Measurements from ENCODE around the gene TNNI3. TPM values are rescaled to one million over a fixed set of nuclear protein-coding genes. Genes with fewer than 3 reads are reported as not detected.
A peak's percentile ranks its signal among the peaks of the same experiment; 100 is the strongest.

Gene TNNI3
- total and polyA plus RNA-seq, 10 of the 15 experiments (the other 5 are each of a cell fraction or from before 2014, with no cell fraction given), result not detected

DNA sequence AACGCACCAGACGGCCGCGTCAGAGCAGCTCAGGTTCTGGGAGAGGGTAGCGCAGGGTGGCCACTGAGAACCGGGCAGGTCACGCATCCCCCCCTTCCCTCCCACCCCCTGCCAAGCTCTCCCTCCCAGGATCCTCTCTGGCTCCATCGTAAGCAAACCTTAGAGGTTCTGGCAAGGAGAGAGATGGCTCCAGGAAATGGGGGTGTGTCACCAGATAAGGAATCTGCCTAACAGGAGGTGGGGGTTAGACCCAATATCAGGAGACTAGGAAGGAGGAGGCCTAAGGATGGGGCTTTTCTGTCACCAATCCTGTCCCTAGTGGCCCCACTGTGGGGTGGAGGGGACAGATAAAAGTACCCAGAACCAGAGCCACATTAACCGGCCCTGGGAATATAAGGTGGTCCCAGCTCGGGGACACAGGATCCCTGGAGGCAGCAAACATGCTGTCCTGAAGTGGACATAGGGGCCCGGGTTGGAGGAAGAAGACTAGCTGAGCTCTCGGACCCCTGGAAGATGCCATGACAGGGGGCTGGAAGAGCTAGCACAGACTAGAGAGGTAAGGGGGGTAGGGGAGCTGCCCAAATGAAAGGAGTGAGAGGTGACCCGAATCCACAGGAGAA lies 42.0 kb downstream of the TNNI3 start:
- no peaks in the 10 kb centered on the region for H3K27me3 ChIP-seq (replicated peaks in 1 of 2; ENCODE audit: control insufficient read depth in 2 of 2, insufficient read depth in 2 of 2, low read length in 1 of 2)
- CTCF ChIA-PET, result no interaction called here
- WGBS (ENCODE audit: insufficient coverage, insufficient replicate concordance, low lambda C conversion rate, missing lambda C conversion rate), result 50% methylated on average over 12 of the region's 13 CpGs
- peak overlapping the region; percentile 97 for H3K4me3 ChIP-seq
- peak overlapping the region; percentile 90 for H3K4me2 ChIP-seq (ENCODE audit: control insufficient read depth, insufficient read depth)
- H3K9ac ChIP-seq (ENCODE audit: control insufficient read depth, insufficient read depth, low read length), result peak overlapping the region; percentile 68
- TSS peak; percentile 42 for BruUV-seq (replicated peaks)
- DNase-seq (ENCODE audit: low read depth, low spot score), result no peak
- SMC1A ChIA-PET (ENCODE audit: uncharacterized antibody, unreplicated experiment), result no interaction called here
- H3K9me3 ChIP-seq (replicated peaks; ENCODE audit: control insufficient read depth, insufficient read depth, low read length), result no peaks in the 10 kb centered on the region
- in situ Hi-C loops (cut with MboI), result no loop called here
- TF ChIP-seq CBX5 (IDR thresholded peaks at IDR 0.05; ENCODE audit: low read depth) (no peak), USF2 (IDR thresholded peaks at IDR 0.05; ENCODE audit: borderline replicate concordance, low read depth, low read length) (no peak), ESRRA (IDR thresholded peaks at IDR 0.05; ENCODE audit: low read length) (no peak), TCF7 (IDR thresholded peaks at IDR 0.05; ENCODE audit: borderline replicate concordance) (no peak), JUND (IDR thresholded peaks at IDR 0.05; ENCODE audit: low read depth, low read length) (no peak), POLR2AphosphoS2 (IDR thresholded peaks at IDR 0.05; ENCODE audit: low read depth, low read length) (no peak), LARP7 (IDR thresholded peaks at IDR 0.05) (no peak), CTCF (IDR thresholded peaks at IDR 0.05 in 2 of 3, conservative IDR thresholded peaks at IDR 0.05 in 1 of 3; ENCODE audit: control insufficient read depth in 2 of 3, extremely low read depth in 1 of 3, insufficient read depth in 1 of 3, low read depth in 3 of 3, low read length in 3 of 3) (no peak), STAT3 (IDR thresholded peaks at IDR 0.05; ENCODE audit: low read depth, low read length) (no peak), TBL1XR1 (IDR thresholded peaks at IDR 0.05; ENCODE audit: low read depth, low read length) (no peak), SUPT20H (IDR thresholded peaks at IDR 0.05; ENCODE audit: borderline replicate concordance, control insufficient read depth, low read depth, low read length) (no peak), SREBF2 (IDR thresholded peaks at IDR 0.05; ENCODE audit: low read length) (no peak), PAX5 (IDR thresholded peaks at IDR 0.05; ENCODE audit: borderline replicate concordance, low read depth, low read length) (no peak), NFYA (IDR thresholded peaks at IDR 0.05; ENCODE audit: borderline replicate concordance, low read depth, low read length) (no peak)
- no peak for ATAC-seq
- H3K36me3 ChIP-seq (ENCODE audit: control insufficient read depth in 2 of 2, insufficient read depth in 2 of 2, low read length in 1 of 2), result peaks cover 0 to 2% of the 10 kb centered on the region in 2 experiments; a peak in 2 of 4 replicates
- POLR2A ChIA-PET, result interaction anchor here (0.6 kb wide), 1 partner anchor 378 kb away, joined by 3 read pairs; no protein-coding TSS in a partner anchor
- H3K27ac ChIP-seq (ENCODE audit: control insufficient read depth, insufficient read depth), result peak overlapping the region; percentile 12; the same call in 1 of the 2 replicates
- no peak for FAIRE-seq
- peaks cover 14% of the 10 kb centered on the region for H3K4me1 ChIP-seq (ENCODE audit: control insufficient read depth, insufficient read depth, low read length)
- H4K20me1 ChIP-seq (ENCODE audit: control insufficient read depth, insufficient read depth), result peaks cover 3% of the 10 kb centered on the region; the same call in 1 of the 2 replicates
- RAD21 ChIA-PET (ENCODE audit: unreplicated experiment), result no interaction called here
- H2AFZ ChIP-seq (ENCODE audit: control insufficient read depth, low read depth, low read length), result 0 out of 2 replicates have a peak overlapping the region, but pooled peaks have one; percentile 6
- peaks cover 38% of the 10 kb centered on the region for H3K79me2 ChIP-seq (ENCODE audit: control insufficient read depth, insufficient read depth, low read length)
- intact Hi-C loops (cut with micrococcal nuclease; ENCODE audit: unreplicated experiment), result no loop called here

Data from GM12878 (cell line).